PC-9 (cell line): Measurements from ENCODE around the gene TTLL9. TPM values are rescaled to one million over a fixed set of nuclear protein-coding genes. Genes with fewer than 3 reads are reported as not detected.
A peak's percentile ranks its signal among the peaks of the same experiment; 100 is the strongest.
"Not testable (repeated sequence)": the region's sequence is repeated elsewhere in the genome, so short reads cannot be mapped to it uniquely, and the experiment has no call there.

Experiments used
- BruUV-seq: library from RNA; stranded (reverse); fragments of 400-500 nt; replicated peaks from 2 replicates; lab custom pipeline; 2021; lab: Mats Ljungman, UMichigan
- CTCF ChIA-PET: fragments of 300-600 bp; sonication (Branson Sonifier 250); formaldehyde crosslinking; loops from one replicate; lab custom pipeline; 2022; ENCODE audit warnings: antibody characterized with exemption; lab: Charles Lee
- POLR2A ChIA-PET: fragments of 300-600 bp; sonication (Branson Sonifier 250); formaldehyde crosslinking; loops from one replicate; lab custom pipeline; 2022; ENCODE audit warnings: antibody characterized with exemption; ENCODE audit not compliant: unreplicated experiment; lab: Charles Lee
- DNase-seq, 2 experiments: peaks; one replicate each; pipeline versions ENCODE4 v3.0.0 to v3.0.0-alpha.2; 2015 to 2022; ENCODE audit warnings: mixed read lengths in 1 of 2
- H2AFZ ChIP-seq: fragments of 200-600 bp; sonication (generic); 2 replicates; pipeline ENCODE4 v1.8.1; 2017; ENCODE audit warnings: antibody characterized with exemption
- H3F3A ChIP-seq: fragments of 200-600 bp; sonication (generic); 2 replicates; pipeline ENCODE4 v1.8.1; 2017; ENCODE audit warnings: antibody characterized with exemption, mild to moderate bottlenecking, low read depth; ENCODE audit not compliant: insufficient read depth
- H3K27ac ChIP-seq: fragments of 200-600 bp; sonication (generic); 2 replicates; pipeline ENCODE4 v1.6.1; 2016; ENCODE audit warnings: mixed run types
- H3K27me3 ChIP-seq: fragments of 200-600 bp; sonication (generic); 2 replicates; pipeline ENCODE4 v1.6.1; 2016; ENCODE audit warnings: low read depth, mixed run types; ENCODE audit not compliant: insufficient read depth
- H3K36me3 ChIP-seq: fragments of 200-600 bp; sonication (generic); 2 replicates; pipeline ENCODE4 v1.6.1; 2016; ENCODE audit warnings: low read depth, mixed run types
- H3K4me1 ChIP-seq: fragments of 200-600 bp; sonication (generic); replicated peaks from 2 replicates; pipeline ENCODE4 v1.6.1; 2016; ENCODE audit warnings: mixed run types; ENCODE audit not compliant: insufficient read depth
- H3K4me2 ChIP-seq: fragments of 200-600 bp; sonication (generic); 2 replicates; pipeline ENCODE4 v1.6.1; 2017; ENCODE audit warnings: mixed run types
- H3K4me3 ChIP-seq: fragments of 200-600 bp; sonication (generic); 2 replicates; pipeline ENCODE4 v1.6.1; 2016; ENCODE audit warnings: mixed run types
- H3K79me2 ChIP-seq: fragments of 200-600 bp; sonication (generic); 2 replicates; pipeline ENCODE4 v1.6.1; 2017; ENCODE audit warnings: low read depth, mixed run types
- H3K9me2 ChIP-seq: fragments of 200-600 bp; sonication (generic); 2 replicates; pipeline ENCODE4 v1.8.1; 2017; ENCODE audit warnings: mild to moderate bottlenecking; ENCODE audit not compliant: insufficient read depth
- H3K9me3 ChIP-seq: fragments of 200-600 bp; sonication (generic); 2 replicates; pipeline ENCODE4 v1.8.1; 2016; ENCODE audit warnings: low read depth; ENCODE audit not compliant: insufficient read depth
- H4K20me1 ChIP-seq: fragments of 200-600 bp; sonication (generic); 2 replicates; pipeline ENCODE4 v1.8.1; 2017; ENCODE audit not compliant: insufficient read depth
- EZH2 ChIP-seq: fragments of 200-600 bp; sonication (generic); IDR thresholded peaks from 2 replicates; pipeline ENCODE4 v1.8.0; 2017; ENCODE audit warnings: antibody characterized with exemption, low read depth
- intact Hi-C: fragments of 100-400 bp; cut with micrococcal nuclease; formaldehyde crosslinking; loops from one replicate; pipeline ENCODE4 v1.10.0; 2022; ENCODE audit not compliant: unreplicated experiment
- total RNA-seq: library from RNA; stranded (reverse); gene quantifications from 2 replicates; pipeline ENCODE4 v1.2.3, GENCODE V29; 2021
- TF ChIP-seq, protein P1 (sequence below): fragments of 200-600 bp; sonication (generic); conservative IDR thresholded peaks from 2 replicates; pipeline ENCODE4 v1.6.1; 2017; ENCODE audit warnings: mixed run types, antibody characterized with exemption, mild to moderate bottlenecking, moderate library complexity

Gene TTLL9
- total RNA-seq, 1 experiment from 2014 or later, result 1.8 TPM

DNA sequence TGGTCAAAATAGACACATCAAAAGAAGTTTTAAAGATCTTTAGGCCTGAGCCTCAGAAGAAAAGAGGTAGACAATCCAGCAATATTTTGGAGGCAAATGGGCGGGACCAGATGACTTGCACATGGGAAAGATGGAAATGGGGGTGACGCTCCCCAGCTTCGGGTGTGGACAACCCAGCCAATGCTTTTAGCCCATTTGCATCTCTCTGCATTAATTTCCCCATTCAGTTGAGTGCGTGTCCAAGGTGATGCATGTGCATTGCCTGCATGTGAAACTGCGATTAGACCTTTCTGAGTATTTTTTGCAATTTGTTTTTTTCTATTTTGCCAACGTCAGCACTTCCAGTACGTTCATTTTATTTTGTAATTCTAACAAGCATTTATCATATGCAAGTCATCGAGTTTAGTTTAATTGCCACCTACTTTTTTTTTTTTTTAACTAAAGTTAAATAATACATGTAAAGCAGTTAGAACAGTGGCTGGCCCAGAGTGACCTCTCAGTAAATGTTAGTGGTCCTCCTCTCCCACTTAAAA is 57.3 kb downstream of the TTLL9 start:
- Histone ChIP-seq H2AFZ (no peak overlapping the region), H3K27ac (no peak overlapping the region), H3K36me3 (no peaks in the 10 kb centered on the region), H4K20me1 (no peaks in the 10 kb centered on the region), H3K79me2 (no peaks in the 10 kb centered on the region), H3K27me3 (peaks cover 30% of the 10 kb centered on the region), H3K4me2 (no peak overlapping the region), H3K9me2 (no peaks in the 10 kb centered on the region), H3K9me3 (no peaks in the 10 kb centered on the region), H3K4me1 (no peaks in the 10 kb centered on the region), H3F3A (no peaks in the 10 kb centered on the region), H3K4me3 (no peak overlapping the region)
- TF ChIP-seq, protein P1, sequence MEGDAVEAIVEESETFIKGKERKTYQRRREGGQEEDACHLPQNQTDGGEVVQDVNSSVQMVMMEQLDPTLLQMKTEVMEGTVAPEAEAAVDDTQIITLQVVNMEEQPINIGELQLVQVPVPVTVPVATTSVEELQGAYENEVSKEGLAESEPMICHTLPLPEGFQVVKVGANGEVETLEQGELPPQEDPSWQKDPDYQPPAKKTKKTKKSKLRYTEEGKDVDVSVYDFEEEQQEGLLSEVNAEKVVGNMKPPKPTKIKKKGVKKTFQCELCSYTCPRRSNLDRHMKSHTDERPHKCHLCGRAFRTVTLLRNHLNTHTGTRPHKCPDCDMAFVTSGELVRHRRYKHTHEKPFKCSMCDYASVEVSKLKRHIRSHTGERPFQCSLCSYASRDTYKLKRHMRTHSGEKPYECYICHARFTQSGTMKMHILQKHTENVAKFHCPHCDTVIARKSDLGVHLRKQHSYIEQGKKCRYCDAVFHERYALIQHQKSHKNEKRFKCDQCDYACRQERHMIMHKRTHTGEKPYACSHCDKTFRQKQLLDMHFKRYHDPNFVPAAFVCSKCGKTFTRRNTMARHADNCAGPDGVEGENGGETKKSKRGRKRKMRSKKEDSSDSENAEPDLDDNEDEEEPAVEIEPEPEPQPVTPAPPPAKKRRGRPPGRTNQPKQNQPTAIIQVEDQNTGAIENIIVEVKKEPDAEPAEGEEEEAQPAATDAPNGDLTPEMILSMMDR, result no peak
- TF ChIP-seq EZH2, result no peak
- no peak for DNase-seq
- CTCF ChIA-PET, result no interaction called here
- POLR2A ChIA-PET, result no interaction called here
- no TSS peak for BruUV-seq
- intact Hi-C loops, result no loop called here

DNA sequence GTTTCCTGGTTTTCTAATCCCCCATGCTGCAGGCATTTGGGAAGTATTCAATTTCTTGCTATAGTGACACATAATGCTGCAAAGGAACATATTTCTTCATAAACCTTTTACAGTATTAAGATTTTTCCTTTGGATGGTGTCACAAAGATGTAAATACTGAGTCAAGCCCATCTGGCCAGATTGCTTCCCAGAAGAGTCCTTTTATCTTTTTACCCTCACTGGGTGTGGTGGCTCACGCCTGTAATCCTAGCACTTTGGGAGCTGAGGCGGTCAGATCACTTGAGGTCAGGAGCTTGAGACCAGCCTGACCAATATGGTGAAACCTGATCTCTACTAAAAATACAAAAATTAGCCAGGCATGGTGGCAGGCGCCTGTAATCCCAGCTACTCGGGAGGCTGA is 59.2 kb downstream of the TTLL9 start:
- POLR2A ChIA-PET, result interaction anchor here (0.7 kb wide), 1 partner anchor 9 kb away, joined by 3 read pairs; no protein-coding TSS in a partner anchor
- CTCF ChIA-PET, H3F3A ChIP-seq, H3K4me3 ChIP-seq, H3K4me2 ChIP-seq, H4K20me1 ChIP-seq, H3K27ac ChIP-seq, BruUV-seq, intact Hi-C loops, H3K36me3 ChIP-seq, H3K4me1 ChIP-seq, H3K79me2 ChIP-seq, H3K9me2 ChIP-seq, H3K9me3 ChIP-seq, H2AFZ ChIP-seq: not testable (repeated sequence)
- peaks cover 25% of the 10 kb centered on the region for H3K27me3 ChIP-seq
- peak in 1 of 2 experiments; percentile 20 for DNase-seq

DNA sequence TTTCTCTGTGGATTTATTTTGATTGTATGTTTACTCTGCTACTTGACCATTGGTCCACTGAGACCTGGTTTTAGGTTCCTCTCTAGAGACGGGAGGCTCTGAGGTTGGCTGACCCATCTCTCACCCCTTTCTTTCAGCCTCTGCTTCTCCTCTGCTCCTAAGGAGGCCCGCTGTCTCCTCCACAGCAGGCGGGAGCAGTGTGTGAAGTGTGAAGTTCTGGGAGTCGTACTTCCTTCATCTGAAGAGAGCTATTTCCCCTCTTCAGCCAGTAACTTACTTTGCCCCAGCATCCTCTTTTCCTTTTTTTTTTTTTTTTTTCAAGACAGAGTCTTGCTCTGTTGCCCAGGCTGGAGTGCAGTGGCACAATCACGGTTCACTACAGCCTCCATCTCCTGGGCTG is 60.3 kb downstream of the TTLL9 start:
- DNase-seq, result no peak
- no peak overlapping the region for H3K4me3 ChIP-seq
- intact Hi-C loops, result no loop called here
- H3K9me3 ChIP-seq, result no peaks in the 10 kb centered on the region
- no peak overlapping the region for H2AFZ ChIP-seq
- H4K20me1 ChIP-seq, result no peaks in the 10 kb centered on the region
- CTCF ChIA-PET, result no interaction called here
- TF ChIP-seq, protein P1, result no peak
- TF ChIP-seq EZH2, result no peak
- H3K4me2 ChIP-seq, result no peak overlapping the region
- H3K27me3 ChIP-seq, result peaks cover 16% of the 10 kb centered on the region; the same call in 1 of the 2 replicates
- H3F3A ChIP-seq, result no peaks in the 10 kb centered on the region
- BruUV-seq, result no TSS peak
- no peaks in the 10 kb centered on the region for H3K79me2 ChIP-seq
- H3K27ac ChIP-seq, result no peak overlapping the region
- no peaks in the 10 kb centered on the region for H3K9me2 ChIP-seq
- H3K36me3 ChIP-seq, result no peaks in the 10 kb centered on the region
- H3K4me1 ChIP-seq, result no peaks in the 10 kb centered on the region
- POLR2A ChIA-PET, result no interaction called here

DNA sequence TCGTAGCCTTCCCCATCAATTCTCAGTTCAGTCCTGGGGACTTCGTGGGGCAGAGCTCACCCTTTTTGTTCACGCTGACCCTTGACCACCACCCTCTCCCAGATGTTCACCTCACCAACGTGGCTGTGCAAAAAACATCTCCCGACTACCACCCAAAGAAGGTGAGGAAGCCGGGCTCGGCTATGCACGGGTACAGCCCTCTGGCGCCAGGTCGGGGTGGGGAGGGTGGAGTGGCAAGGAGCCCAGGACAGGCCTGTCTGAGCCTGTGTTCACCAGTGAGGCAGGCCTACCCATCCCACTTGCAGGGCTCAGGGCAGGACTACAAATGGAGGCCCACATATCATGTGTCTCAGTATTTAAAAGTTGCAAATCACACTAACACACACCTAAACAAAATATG is 63.3 kb downstream of the TTLL9 start:
- no peaks in the 10 kb centered on the region for H3K9me2 ChIP-seq
- intact Hi-C loops, result no loop called here
- POLR2A ChIA-PET, result no interaction called here
- H3K9me3 ChIP-seq, result no peaks in the 10 kb centered on the region
- no peaks in the 10 kb centered on the region; the same call in 1 of the 2 replicates for H3K27me3 ChIP-seq
- H3K4me3 ChIP-seq, result no peak overlapping the region
- no TSS peak for BruUV-seq
- no peak overlapping the region for H3K4me2 ChIP-seq
- H3F3A ChIP-seq, result no peaks in the 10 kb centered on the region
- no peaks in the 10 kb centered on the region for H3K36me3 ChIP-seq
- no peak overlapping the region for H2AFZ ChIP-seq
- TF ChIP-seq EZH2, result no peak
- TF ChIP-seq, protein P1, result no peak
- CTCF ChIA-PET, result no interaction called here
- no peaks in the 10 kb centered on the region for H3K4me1 ChIP-seq
- H3K27ac ChIP-seq, result no peak overlapping the region
- H4K20me1 ChIP-seq, result no peaks in the 10 kb centered on the region
- no peak for DNase-seq
- no peaks in the 10 kb centered on the region for H3K79me2 ChIP-seq
